ENCODE results near the gene RNASE1. TPM values are rescaled to one million over a fixed set of nuclear protein-coding genes. Genes with fewer than 3 reads are reported as not detected.
A peak's percentile ranks its signal among the peaks of the same experiment; 100 is the strongest.

Gene RNASE1
- total RNA-seq, 1 donor, result 1.1 TPM

GRCh38 chr14:20841096-20841495 lies 38.5 kb upstream of the RNASE1 start:
- Histone ChIP-seq H3K9me3 (ENCODE audit: low read depth, low read length) (no peaks in the 10 kb centered on the region), H3K4me2 (ENCODE audit: insufficient read depth, low read length) (no peak overlapping the region), H3K4me1 (ENCODE audit: insufficient read depth, low read length) (no peaks in the 10 kb centered on the region), H3K36me3 (ENCODE audit: insufficient read depth, low read length) (no peaks in the 10 kb centered on the region), H2AFZ (ENCODE audit: low read length) (no peak overlapping the region), H3K79me2 (ENCODE audit: insufficient read depth, low read length) (no peaks in the 10 kb centered on the region), H4K20me1 (ENCODE audit: insufficient read depth, low read length) (no peaks in the 10 kb centered on the region), H3K4me3 (ENCODE audit: insufficient read depth, low read length) (no peak overlapping the region), H3K27me3 (ENCODE audit: insufficient read depth, low read length) (no peaks in the 10 kb centered on the region), H3K27ac (ENCODE audit: low read depth, low read length) (no peak overlapping the region)
- no peak for TF ChIP-seq CTCF (IDR thresholded peaks at IDR 0.05; ENCODE audit: extremely low read depth, low read depth, low read length)
- no peak for DNase-seq (ENCODE audit: insufficient read length, low spot score, missing footprints)

- H3K79me2 ChIP-seq (ENCODE audit: insufficient read depth, low read length), result no peaks in the 10 kb centered on the region
- no peaks in the 10 kb centered on the region for H3K9me3 ChIP-seq (ENCODE audit: low read depth, low read length)
- H3K27me3 ChIP-seq (ENCODE audit: insufficient read depth, low read length), result no peaks in the 10 kb centered on the region
- no peaks in the 10 kb centered on the region for H4K20me1 ChIP-seq (ENCODE audit: insufficient read depth, low read length)
- H3K4me2 ChIP-seq (ENCODE audit: insufficient read depth, low read length), result no peak overlapping the region
- no peak for TF ChIP-seq CTCF (IDR thresholded peaks at IDR 0.05; ENCODE audit: extremely low read depth, low read depth, low read length)
- no peaks in the 10 kb centered on the region for H3K36me3 ChIP-seq (ENCODE audit: insufficient read depth, low read length)
- no peak overlapping the region for H3K27ac ChIP-seq (ENCODE audit: low read depth, low read length)
- no peak overlapping the region for H3K4me3 ChIP-seq (ENCODE audit: insufficient read depth, low read length)
- H3K4me1 ChIP-seq (ENCODE audit: insufficient read depth, low read length), result no peaks in the 10 kb centered on the region
- H2AFZ ChIP-seq (ENCODE audit: low read length), result no peak overlapping the region
- DNase-seq (ENCODE audit: insufficient read length, low spot score, missing footprints), result no peak
Observed at GRCh38 chr14:20837831-20838230, 35.2 kb upstream of the RNASE1 start.

- no peaks in the 10 kb centered on the region for H3K79me2 ChIP-seq (ENCODE audit: insufficient read depth, low read length)
- no peaks in the 10 kb centered on the region for H3K9me3 ChIP-seq (ENCODE audit: low read depth, low read length)
Observed at GRCh38 chr14:20836668-20837338, 34.2 kb upstream of the RNASE1 start.

More at GRCh38 chr14:20836668-20837338, 34.2 kb upstream of the RNASE1 start:
- peak; percentile 93 for DNase-seq (ENCODE audit: insufficient read length, low spot score, missing footprints)
- TF ChIP-seq CTCF (IDR thresholded peaks at IDR 0.05; ENCODE audit: extremely low read depth, low read depth, low read length), result peak; percentile 66
- Histone ChIP-seq H2AFZ (ENCODE audit: low read length) (peak overlapping the region; percentile 43), H4K20me1 (ENCODE audit: insufficient read depth, low read length) (no peaks in the 10 kb centered on the region), H3K27me3 (ENCODE audit: insufficient read depth, low read length) (peaks cover 3% of the 10 kb centered on the region), H3K4me1 (ENCODE audit: insufficient read depth, low read length) (no peaks in the 10 kb centered on the region), H3K27ac (ENCODE audit: low read depth, low read length) (no peak overlapping the region), H3K36me3 (ENCODE audit: insufficient read depth, low read length) (no peaks in the 10 kb centered on the region), H3K4me2 (ENCODE audit: insufficient read depth, low read length) (peak overlapping the region; percentile 26), H3K4me3 (ENCODE audit: insufficient read depth, low read length) (no peak overlapping the region)
